Measurements from ENCODE around the gene TK2.
A peak's percentile ranks its signal among the peaks of the same experiment; 100 is the strongest.
"Not testable (repeated sequence)": the region's sequence is repeated elsewhere in the genome, so short reads cannot be mapped to it uniquely, and the experiment has no call there.

Gene TK2

DNA sequence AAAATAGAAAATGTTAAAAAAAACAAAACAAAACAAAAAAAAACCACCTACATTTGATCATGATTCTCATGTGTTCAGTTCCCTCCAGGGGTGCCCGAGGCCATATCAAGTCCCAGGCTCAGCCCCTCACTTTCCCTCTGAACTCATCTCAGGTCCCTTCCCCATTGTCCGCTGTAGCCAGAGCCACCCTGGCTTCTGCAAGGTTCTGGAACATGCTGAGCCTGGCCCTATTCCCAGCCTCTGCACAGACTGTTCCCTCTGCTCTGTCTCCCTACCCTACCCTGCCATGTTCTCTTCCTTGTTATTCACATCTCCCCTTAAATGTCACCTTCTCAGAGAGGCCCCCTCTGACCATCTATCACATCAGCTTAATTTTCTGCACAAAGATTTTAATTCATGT lies 46.9 kb downstream of the TK2 start:
- DNase-seq (ENCODE audit: low spot score): peak; percentile 70

DNA sequence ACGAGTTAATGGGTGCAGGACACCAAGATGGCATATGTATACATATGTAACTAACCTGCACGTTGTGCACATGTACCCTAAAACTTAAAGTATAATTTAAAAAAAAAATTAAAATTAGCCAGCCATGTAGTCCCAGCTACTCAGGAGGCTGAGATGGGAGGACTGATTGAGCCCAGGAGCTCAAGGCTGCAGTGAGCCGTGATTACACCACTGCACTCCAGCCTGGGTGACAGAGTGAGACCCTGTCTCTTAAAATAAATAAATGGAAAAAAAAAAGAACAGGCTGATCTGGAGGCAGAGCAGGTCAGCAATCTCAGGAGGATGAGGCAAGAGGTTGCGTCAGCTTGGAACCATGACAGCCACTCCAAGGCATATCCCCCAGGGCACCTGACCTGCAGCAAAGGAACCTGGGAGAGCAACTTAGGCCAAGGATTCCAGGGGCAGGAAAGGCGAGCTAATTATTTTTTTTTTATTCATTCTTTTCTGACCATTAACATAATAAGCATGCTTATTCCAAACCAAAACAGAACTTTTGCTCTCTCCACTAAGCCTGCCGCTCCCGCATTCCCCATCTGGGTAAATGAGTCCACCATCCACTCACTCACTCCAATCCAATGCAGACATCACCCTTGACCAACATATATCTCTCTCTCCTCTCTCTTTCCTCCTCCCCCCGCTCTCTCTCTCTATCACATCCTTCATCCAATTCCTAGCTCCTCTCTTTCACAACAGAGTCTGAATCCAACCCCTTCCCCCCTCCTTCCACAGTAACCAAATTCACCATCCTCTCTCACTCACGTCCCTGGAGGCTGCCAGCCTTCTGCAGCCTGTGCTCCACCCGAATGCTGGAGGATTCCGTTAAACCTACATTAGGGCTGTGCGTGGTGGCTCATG lies 47.7 kb downstream of the TK2 start:
- no peak for DNase-seq (ENCODE audit: low spot score)

DNA sequence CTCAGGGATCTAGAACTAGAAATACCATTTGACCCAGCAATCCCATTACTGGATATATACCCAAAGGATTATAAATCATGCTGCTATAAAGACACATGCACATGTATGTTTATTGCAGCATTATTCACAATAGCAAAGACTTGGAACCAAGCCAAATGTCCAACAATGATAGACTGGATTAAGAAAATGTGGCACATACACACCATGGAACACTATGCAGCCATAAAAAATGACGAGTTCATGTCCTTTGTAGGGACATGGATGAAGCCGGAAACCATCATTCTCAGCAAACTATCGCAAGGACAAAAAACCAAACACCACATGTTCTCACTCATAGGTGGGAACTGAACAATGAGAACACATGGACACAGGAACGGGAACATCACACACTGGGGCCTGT lies 48.4 kb downstream of the TK2 start:
- DNase-seq (ENCODE audit: low spot score): not testable (repeated sequence)

DNA sequence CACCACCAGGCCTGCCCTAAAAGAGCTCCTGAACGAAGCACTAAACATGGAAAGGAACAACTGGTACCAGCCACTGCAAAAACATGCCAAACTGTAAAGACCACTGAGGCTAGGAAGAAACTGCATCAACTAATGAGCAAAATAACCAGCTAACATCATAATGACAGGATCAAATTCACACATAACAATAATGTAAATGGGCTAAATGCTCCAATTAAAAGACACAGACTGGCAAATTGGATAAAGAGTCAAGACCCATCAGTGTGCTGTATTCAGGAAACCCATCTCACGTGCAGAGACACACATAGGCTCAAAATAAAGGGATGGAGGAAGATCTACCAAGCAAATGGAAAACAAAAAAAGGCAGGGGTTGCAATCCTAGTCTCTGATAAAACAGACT lies 52.0 kb downstream of the TK2 start:
- not testable (repeated sequence) for DNase-seq (ENCODE audit: low spot score)

DNA sequence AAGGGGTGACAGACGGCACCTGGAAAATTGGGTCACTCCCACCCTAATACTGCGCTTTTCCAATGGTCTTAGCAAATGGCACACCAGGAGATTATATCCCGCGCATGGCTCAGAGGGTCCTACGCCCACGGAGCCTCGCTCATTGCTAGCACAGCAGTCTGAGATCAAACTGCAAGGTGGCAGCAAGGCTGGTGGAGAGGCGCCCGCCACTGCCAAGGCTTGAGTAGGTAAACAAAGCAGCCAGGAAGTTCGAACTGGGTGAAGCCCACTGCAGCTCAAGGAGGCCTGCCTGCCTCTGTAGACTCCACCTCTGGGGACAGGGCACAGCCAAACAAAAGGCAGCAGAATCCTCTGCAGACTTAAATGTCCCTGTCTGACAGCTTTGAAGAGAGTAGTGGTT lies 53.7 kb downstream of the TK2 start:
- DNase-seq (ENCODE audit: low spot score): not testable (repeated sequence)

DNA sequence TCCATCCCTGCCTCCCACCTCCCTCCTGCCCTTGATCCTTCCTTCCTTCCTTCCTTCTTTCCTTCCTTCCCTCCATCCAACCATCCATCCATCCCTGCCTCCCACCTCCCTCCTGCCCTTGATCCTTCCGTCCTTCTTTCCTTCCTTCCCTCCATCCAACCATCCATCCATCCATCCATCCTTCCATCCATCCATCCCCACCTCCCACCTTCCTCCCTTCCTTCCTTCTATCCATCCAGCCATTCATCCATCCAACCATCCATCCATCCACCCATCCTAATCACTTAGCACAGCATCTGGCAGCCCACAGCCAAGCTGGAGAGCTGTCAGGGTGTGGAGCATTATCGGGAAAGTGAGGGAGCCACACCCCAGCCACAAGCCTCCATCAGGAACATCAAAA lies 54.5 kb downstream of the TK2 start:
- no peak for DNase-seq (ENCODE audit: low spot score)

DNA sequence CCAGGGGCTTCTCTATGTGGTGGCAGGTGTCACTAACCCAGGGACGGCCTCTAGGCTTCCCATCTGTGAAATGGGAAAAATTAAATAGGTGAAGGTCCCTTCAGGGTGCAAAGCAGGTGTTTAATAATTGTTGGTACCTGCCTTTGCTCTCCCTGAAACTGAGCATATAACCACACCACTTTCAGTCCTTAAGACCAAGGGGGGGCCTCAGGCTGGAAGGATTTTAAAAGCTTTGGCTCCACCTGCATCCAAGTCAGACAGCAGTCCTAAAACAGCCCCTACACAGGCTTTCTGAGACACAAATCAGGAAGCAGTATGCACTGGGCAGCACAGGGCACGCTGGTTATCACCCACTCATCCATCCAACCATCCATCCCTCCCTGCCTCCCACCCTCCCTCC lies 55.0 kb downstream of the TK2 start:
- DNase-seq (ENCODE audit: low spot score): no peak

DNA sequence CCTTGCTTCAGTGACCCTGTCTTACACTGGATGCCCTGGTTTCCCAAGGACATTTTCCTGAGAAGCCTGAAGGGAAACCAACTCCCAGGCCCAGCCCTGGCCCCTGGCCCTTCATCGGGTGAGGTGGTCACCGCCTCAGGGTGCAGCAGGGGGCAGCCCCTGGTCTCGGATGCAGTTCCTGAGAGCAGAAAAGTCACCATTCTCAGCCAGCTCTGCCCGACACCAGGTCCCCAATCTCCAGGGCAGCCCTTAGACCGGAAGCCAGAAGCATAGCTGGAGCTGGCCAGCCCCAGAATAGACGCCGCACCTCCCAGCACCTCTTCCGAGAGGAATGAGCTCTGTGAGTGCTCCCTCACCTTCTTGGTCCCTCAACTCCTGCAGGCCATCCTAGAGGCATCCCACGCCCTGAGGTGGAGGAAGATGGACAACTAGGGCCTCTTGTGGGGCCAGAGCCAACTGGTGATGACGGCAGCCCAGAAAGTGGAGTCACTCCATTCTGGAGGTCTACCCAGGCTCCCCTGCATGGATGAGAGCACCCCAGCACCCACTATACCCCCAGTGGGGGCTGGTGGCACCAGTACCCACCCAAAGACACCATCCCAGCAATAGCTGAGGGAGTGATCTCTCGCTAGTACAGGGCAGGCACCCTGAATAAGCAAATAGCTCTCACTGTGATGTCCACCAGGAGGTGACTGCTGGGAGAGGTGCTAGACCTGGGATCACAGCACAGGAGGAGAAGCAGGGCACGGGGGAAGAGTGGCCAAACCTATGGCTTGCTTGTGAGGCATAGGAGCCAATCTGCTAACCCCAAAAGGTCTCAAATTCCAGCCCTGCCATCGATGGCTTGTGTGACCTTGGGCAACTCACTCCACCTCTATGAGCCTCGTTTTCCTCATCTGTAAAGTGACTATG lies 56.2 kb downstream of the TK2 start:
- DNase-seq (ENCODE audit: low spot score): no peak

DNA sequence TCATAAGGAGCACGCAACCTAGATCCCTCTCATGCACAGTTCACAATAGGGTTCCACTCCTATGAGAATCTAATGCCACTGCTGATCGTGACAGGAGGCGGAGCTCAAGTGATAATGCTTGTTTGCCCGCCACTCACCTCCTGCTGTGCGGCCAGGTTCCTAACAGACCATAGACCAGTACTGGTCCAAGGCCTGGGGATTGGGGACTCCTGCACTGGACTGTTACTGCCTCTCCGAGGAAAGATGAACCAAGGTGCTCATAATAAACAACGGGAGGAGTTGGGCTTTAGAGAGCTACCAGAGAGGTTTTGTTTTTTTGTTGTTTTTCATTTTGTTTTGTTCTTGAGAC lies 58.2 kb downstream of the TK2 start:
- no peak for DNase-seq (ENCODE audit: low spot score)

DNA sequence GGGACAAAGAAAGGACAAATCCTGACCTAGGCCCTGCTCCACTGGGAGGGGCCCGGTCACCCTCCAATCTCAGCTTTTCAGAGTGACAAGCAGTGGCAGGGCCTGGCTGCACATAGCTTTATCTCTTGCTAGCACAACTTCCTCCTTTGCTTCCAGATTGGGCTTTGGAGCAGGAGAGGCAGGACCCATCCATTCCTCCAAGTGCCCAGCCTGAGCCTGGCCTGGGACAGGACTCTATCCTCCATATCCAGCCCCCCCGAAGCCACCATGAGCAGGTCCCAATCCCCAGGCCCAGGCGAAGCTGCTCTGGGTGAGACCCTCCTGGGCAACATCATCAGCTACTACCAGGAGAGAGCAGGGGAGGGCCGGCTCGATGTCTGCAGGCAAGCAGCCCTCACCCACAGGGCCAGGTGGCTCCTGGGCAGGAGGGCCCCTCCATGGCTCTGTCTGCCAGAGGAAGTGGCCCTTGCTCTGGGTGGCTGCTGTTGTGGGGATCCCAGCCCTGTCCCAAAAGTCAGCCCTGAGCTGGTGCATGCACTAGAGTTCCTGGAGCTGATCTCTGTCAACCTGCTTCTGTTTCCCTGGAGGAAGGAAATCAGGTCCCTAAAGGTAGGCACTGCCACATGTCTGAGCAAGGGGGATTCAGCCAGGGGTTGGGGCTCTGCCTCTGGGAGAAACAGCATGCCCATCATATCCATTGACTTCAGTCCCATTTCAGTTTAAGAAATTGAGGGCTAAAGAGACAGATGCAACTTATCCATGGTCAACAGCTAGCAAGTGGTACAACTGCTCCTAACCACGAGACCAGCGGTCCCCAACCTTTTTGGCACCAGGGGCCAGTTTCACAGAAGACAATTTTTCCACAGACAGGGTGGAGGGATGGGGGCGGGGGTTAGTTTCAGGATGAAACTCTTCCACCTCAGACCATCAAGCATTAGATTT lies 58.9 kb downstream of the TK2 start:
- DNase-seq (ENCODE audit: low spot score): no peak

DNA sequence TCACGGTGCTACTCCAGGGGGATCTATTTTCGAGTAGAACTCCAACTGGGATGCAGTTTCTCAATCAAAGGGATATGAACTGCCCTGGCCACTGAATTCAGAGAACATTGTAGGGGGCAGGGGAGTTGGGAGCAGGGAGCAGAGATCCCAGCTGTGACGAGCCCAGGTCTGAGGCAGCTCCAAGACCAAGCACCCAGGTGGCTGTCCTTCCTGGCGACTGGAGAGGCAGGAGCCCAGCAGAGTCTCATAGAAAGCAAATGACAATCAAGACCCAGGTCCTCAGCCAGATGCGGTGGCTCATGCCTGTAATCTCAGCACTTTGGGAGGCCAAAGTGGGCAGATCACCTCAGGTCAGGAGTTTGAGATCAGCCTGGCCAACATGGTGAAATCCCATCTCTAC lies 60.1 kb downstream of the TK2 start:
- DNase-seq (ENCODE audit: low spot score): no peak

DNA sequence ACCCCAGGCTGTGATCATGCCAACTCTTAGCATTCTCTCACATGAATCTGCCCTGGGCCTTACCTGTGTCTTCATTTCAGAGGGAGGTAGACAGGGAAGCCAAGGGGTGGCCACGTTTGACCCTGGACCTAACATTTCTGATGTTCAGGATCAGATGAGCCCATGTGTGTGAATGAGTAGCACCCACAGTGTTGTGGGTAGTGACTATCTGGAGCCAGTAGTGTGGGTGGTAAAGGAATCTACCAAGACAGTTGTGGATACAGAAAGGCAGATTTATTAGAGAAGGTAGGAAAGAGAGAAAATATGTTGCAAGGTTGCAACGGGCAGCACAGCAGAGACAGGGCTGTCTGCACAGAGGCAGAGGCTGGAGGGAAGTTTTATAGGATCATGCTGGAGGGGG lies 60.5 kb downstream of the TK2 start:
- DNase-seq (ENCODE audit: low spot score): no peak

DNA sequence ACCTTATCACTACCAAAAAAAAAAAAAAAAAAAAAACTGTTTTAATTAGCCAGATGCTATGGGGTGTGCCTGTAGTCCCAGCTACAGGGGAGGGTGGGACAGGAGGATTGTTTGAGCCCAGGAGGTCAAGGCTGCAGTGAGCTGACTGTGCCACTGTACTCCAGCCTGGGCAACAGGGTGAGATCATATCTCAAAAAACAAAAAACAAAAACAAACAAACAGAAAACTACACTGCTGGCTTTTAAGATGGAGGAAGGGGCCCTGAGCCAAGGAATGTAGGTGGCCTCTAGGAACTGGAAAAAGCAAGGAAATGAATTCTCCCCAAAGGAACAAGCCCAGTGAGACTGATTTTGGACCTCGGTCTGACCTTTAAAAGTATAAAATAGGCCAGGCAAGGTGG lies 61.4 kb downstream of the TK2 start:
- no peak for DNase-seq (ENCODE audit: low spot score)

DNA sequence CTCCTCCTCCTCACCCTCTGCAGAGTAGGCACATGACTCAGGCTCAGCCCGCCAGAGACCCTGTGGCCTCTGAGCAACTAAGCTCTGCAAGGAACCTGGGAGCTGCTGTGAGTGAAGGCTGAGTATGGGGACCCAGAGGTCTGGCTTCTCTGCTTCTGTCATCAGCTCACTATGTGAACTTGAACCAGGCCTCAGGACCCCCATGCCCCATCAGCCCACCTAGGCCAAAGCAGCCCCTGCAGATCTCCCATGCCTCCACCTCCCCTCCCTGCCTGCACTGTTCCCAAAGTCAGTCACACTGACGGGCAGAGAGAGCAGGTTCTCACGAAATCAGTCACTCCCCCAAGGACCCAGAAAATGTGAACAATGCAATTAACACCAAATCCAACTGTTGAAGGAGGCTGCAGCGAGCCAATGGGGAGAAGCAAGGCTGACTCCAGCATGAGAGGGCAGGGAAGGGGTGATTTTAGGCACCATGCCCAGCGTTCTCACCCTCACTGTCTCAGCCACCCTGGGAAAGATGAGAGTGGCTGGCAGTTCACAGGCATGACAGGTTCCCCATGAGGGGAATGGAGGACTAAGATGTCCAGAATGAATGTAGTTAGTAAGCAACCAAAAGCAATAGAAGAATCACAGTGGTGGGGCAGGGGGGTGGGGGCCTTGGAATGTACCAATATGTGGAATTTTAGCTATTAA lies 62.2 kb downstream of the TK2 start:
- DNase-seq (ENCODE audit: low spot score): no peak

DNA sequence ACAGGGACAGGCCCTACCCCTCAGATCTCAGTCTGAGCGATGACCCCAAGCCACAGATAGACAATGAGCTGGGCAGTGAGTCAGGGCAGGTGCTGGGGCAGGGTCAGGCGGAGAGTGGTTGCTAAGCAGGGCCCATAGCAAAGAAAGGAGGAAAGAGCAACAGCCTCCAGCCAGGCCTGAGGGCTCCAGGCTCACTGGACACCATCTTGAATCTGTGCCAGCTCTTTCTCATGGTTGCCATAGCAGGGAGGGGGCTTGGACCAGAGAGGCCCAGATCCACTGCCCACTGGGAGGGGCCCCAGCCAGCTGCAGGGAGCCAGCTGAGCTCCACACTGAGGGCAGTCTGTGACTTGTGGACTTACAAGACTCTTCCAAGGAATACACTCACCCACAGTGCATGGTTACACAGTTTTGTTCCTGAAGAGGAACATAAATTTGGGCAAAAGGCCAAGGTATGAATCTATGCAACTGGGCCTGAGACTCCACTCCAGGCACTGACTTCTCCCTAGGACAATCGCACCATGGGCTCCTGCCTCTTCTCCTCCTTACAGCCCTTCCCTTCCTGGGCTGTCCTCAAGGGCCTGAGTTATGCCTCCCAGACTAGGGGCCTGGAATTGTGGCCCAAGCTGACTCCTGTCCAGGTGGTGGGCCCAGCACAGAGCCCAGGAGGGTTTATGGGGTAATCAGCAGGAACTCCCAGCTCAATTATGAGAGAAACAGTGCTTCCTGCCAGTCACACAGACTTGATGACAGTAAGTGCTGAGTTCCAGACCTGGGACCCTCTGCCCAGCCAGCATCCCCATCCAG lies 62.9 kb downstream of the TK2 start:
- DNase-seq (ENCODE audit: low spot score): peak; percentile 59

DNA sequence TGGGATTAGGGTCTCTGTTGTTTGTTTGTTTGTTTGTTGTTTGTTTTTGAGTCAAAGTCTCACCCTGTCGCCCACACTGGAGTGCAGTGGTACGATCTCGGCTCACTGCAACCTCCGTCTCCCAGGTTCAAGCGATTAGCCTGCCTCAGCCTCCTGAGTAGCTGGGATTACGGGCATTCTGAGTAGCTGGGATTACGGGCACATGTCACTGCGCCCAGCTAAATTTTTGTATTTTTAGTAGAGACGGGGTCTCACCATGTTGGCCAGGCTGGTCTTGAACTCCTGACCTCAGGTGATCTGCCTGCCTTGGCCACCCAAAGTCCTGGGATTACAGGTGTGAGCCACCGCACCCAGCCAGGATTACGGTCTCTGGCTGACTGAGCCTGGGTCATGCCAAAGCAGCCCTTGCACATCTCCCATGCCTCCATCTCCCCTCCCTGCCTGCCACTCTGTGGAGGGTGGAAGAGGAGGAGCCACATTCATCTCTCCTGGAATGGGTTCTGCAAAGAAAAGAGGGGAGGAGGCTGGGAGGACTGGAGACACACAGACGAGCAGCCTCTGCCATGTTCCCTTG lies 63.6 kb downstream of the TK2 start:
- DNase-seq (ENCODE audit: low spot score): no peak

DNA sequence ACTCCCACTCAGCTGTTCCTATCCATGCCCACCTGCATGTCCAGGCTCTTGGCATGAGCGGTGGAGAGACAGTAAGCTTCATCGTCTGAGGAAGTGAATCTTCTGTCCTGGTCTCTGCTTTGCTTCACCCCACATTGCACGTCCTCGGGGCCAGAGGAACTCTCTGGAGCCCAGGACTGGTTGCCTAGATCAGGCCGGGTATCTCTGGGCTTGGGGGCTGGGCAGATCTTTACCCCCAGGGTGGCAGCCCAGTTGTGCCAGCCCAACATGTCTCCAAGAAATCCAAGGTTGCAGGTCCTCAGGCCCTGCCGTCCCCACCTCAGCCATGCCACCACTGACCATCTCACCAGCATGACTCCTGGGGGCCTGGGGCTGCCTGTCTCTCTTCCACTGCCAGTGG lies 64.5 kb downstream of the TK2 start:
- DNase-seq (ENCODE audit: low spot score): no peak

DNA sequence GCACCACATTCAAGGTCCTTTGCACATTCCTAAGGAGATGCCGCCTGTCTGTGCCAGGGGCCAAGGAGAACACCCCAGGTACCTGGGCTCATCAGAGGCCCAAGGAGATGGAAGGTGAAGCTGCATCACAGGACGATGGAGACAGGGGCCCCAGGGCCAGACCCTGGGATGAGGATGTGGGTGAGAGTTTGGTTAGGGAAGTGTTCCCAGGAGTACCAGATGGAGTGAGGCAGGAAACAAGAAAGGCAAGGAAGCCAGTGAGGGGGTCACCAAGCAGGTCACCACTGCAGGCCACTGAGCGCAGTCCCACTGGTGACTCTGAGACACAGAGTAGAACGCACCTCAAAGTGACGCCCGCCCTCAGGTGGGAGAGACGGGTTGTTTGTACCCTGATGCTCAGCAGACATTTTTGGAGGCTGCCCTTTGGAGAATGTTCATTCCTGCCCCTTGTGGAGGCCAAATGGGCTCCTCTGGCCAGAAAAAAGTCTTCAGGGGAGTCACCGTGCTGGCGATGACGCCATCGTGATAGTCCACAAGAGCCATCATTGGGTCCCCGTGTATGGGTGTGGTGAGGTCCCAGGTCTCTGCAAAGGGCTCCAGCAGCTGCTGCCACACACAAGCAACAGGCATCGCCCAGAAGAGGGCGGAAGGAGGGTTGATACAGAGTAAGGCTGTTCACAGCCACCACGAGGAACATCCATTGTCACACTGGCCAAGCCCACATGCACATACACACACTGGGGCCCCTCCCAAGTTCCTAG lies 65.3 kb downstream of the TK2 start:
- no peak for DNase-seq (ENCODE audit: low spot score)

DNA sequence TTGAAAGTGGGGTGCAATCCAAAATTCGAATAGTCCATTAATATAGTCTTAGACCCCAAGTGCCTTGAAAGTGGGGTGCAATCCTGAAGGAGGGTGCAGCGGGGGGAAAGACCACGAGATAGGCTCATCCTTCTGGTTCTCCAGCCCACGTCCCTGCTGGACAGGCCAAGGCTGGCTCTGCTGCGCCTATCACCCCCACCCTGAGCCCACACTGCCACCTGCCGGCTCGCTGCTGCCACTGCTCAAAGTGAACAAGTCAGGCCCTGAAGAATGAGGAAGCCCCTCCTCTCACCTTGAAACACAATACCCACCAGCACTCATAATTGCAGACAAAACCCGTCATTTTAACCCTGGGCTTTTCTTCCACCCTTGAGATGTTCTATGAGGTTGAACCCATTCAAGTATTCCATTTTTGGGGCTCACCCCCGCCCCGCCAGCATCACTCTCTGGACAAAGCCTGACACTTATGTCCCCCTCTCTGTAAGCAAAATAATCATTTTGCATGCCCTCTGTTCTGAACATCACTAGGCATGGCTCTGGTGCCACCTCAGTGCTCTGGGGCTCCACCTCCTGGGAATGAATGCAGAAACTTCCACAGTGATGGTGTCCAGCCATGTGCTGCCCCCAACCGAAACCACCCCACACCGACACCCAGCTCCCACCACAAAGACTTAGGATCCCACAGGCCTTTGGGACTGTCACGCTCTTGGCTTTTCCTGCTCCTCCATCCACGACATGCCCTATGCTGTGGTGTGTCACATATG lies 66.1 kb downstream of the TK2 start:
- DNase-seq (ENCODE audit: low spot score): peak; percentile 88

Data from Ammon's horn (tissue), 1 donor.